DMS53 treated with DMSO at 0.1 percent for 48 hours (cell line): ENCODE data around the gene TBCK.

Experiments used
- DNase-seq: peaks from one replicate; lab custom pipeline; 2025; ENCODE audit not compliant: unreplicated experiment; lab: John Stamatoyannopoulos, UW

The TBCK gene

GRCh38 chr4:105998171-105999063, 317.6 kb downstream of the TBCK start:
- no peak for DNase-seq

GRCh38 chr4:105996845-105997244, 319.2 kb downstream of the TBCK start:
- DNase-seq: no peak

- no peak for DNase-seq
These were observed 321.0 kb downstream of the TBCK start for GRCh38 chr4:105994841-105995501.

GRCh38 chr4:105994061-105994460, 321.9 kb downstream of the TBCK start:
- no peak for DNase-seq

GRCh38 chr4:105992641-105993305, 323.2 kb downstream of the TBCK start:
- DNase-seq: no peak

GRCh38 chr4:105991726-105992125, 324.3 kb downstream of the TBCK start:
- no peak for DNase-seq
